Measurements from ENCODE around the gene SEC16A.
A peak's percentile ranks its signal among the peaks of the same experiment; 100 is the strongest.

SEC16A gene

DNA sequence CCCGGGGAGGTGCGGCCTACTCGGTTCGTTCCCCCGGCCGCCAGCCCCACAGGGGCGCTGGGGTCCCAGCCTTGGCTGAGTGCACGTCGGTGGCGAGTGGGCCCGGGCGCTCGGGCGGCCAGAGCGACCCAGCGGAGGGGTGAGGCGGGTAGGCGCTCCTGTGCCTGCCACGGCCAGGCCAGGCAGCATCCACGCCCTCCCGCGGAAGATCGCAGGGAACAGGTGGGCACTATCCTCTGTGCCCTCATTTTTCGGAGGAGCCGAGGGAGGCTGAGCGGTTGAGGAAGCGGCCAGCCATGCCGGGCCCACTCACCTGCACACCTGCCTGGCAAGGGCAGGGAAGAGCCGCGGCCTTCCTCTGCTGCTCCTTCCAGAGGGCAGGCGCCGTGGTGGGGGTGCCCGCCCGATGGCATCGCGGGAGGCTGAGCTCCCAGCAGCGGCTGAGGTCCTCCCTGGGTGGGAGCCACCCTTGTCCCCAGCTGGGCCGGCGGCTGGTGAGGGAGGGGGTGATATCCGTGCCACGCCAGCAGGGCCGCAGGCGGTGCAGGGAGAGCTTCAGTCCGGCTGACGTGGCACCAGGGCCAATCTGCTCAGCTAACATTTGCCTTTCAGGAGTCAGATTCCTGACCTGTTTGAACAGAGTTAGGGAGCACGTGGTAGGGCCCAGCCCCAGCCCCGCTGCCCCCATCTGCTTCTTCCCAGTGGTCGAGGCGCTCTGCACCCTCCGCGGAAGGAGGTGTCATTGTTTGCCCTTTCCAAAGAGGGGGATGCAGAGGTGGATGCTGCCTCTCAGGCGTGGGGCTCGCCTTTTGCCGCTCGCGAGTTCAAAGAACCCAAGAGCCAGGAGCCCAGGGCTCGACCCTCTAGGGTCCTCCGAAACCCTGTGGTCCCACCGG is 1.6 kb upstream of the SEC16A start:
- DNase-seq: no peak

DNA sequence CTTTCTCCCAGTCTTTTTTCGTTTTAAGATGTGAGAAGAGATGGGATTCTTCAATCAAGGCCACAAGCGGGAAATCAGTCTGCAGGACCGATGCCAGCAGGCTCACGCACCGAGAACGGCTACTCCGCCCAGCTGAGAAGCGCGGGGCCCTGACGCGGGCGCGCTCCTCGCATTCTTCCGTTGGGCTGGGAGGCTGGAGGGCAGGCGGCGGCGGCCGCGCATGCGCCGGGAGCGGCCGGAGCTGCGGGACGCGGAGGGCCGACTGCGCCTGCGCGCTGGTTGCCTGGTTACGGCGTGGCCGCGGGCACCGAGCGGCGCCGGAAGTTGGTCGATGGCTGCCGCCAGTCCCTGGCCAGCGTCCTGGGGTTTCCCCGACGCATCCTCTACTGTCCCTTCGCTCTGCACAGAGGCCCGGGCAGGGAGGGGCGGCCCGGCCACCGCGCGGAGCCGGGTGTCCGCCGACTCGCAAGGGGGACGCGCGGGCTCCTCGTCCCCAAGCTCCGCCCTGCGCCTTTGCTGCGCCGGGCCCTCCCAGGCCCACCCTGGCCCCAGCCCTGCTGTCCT is 831 bp upstream of the SEC16A start:
- DNase-seq: peak; percentile 85

DNA sequence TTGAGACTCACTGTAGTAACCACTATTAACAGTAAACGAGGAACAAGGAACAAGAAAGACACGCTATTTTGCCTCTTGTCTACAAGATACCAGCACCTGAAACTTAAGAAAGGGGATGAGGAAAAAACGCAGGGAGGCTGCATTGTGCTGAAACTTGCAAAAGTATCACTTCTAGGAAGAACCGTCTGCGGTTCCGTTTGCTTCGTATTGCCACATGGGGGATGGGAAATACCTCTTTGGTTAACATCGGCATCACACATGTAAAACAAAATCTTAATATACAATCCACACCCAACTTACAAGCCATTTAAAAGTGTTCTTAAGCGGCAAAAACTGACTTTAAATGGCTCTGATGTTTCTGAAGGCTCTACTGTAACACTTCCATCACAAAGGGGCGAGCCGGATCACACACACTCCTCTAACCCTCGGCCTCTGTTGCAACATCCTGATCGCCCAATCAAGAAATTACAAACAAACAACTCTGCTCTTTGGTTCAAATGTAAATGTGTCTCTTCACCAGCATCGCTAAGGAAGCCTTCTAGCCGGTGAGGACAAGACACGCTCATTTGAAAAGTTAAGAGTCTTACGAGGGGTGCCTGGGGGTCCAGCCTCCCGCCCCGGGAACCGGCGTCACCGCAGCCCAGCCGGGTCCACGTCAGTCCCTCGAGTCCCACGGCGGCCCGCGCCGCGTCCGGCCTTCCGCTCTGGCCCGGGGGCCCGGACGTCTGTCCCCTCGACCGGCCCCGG is 621 bp downstream of the SEC16A start:
- peak; percentile 23 for DNase-seq

DNA sequence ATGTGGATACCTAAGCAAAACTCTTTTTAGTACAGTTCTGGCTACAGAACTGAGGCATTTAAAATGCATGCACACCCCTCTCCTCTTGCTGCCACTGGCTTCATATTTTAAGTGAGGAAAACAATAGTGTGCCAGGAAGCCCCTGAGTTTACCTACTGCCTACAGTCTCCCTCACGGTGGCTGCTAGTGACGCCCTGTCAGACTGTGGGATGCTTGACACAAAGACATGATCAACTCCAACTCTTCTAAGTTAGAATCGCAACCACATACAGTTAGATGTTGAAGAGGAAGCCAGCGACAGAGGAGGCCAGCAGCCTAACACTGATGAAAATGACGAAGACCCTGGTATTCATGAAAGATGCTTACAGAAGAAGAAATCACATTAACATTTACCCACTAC is 1.3 kb downstream of the SEC16A start:
- DNase-seq: no peak

DNA sequence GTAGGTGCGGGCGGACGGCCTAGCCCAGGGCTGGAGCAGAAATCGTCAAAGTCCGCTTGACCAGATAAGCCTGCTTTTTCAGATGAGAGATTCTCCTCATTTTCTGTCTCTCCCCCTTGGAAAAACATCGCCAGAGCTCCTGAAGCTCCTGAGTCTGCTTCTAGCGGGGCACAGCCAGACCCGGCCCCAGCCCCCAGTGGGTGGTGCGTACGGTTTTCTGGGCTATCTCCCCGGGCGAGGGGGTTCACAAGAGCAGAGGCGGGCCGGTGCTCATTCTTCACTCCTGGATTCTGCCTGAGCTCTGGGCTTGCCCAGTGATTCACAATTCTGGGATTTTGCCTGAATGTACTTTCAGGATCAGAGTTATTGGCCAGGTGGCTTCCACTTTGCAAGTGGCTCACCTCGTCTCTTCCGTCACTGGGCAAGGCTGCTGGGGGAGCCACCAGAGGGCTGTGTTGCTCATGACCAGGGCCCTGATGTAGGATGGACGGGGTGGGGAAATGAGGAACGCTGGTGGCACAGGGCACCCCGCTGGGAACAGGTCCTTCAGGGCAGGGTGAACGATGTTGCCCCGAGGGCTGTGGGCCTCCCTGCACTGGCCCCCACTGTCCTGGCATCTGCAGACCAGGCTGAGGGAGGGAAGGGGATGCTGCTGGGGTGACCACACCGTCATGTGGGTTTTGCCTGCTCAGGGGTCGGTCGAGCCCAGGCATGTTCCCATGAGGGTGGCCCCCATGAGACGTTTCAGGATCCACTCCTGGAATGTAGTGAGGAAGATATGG is 6.3 kb downstream of the SEC16A start:
- no peak for DNase-seq

DNA sequence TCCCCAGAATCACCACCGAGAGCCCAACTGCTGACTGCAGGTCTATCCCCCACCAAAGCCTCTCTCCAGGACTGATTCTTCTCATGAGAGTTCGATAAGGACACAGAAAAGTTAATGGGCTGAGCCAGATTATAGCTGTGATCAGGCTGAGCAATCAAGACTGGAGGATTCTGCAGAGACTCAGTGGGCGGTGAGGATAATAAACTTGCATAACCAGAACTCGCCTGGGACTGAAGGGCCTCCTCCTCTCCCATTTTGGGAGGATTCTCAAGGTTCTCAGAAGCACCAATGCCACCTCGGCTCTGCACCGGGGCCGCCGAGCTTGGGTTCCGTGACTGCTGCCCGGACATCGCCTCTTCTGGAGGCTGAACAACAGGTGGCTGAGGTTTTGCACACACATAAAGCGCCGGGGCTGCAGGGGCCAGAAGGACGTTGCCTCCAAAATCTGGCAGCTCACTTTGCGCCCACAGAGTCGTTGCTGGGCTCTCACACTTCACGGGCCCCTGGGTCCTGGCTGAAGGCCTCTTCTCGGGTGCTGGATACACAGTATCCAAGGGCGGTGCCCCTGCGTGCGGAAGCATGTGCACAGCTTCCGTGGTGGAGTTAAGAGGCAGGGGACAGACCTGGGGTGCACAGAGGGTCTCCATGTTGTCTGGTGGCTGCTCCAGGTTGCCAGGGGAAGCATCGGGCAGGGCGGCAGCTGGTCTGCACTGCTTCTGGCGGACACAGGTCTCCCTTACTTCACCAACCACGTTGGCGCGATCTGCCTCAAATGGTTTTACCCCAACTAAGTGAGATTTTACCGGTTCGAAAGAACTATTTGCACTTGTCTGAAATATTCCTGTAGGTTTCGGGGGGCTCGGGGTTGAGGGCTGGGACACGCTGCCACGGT is 7.6 kb downstream of the SEC16A start:
- DNase-seq: no peak

DNA sequence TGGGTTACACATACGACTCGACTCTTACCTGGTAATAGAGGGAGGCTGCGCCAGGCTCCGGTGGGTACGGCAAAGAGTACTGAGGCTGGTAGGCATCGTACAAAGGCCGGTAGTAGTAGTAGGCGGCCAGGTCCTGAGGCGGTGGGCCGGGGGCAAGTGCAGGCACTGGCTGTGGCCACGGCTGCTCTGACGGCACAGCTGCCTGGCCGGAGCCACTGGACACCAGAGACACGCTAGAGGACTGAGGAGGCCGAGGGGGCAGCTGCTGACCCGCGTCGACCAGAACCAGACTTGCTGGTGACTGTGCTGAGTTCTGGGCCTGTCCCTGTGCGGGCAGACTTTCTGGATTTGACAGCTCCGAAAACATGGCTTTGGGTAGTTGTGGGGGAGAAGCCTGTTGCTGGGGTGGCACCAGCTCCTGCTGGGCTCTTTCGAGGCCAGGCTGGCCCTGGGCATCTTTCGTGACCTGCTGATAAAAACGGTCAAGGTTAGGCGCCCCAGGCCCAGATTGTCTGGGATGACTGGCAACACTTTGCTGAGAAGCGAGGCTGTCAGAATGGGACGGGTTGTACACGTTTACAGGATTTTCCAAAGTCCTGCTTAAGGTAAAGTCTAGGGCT is 8.7 kb downstream of the SEC16A start:
- no peak for DNase-seq

DNA sequence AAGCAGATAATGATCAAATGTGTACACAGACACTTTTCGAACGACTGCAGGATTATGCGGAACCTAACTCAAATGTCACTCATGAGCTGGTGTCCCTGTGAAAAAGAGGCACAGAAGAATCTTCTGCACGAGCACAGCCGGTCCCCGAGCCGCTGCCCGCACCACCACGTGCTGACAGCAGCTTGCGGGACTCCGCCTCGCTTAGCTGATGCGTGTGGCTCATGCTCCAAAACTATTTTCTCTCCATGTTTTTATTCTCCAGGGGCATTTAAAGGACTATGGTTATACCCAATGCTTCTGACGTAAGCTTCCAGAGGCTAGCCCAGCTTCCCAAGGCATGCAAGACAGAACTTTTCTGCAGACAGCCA is 9.5 kb downstream of the SEC16A start:
- DNase-seq: no peak

DNA sequence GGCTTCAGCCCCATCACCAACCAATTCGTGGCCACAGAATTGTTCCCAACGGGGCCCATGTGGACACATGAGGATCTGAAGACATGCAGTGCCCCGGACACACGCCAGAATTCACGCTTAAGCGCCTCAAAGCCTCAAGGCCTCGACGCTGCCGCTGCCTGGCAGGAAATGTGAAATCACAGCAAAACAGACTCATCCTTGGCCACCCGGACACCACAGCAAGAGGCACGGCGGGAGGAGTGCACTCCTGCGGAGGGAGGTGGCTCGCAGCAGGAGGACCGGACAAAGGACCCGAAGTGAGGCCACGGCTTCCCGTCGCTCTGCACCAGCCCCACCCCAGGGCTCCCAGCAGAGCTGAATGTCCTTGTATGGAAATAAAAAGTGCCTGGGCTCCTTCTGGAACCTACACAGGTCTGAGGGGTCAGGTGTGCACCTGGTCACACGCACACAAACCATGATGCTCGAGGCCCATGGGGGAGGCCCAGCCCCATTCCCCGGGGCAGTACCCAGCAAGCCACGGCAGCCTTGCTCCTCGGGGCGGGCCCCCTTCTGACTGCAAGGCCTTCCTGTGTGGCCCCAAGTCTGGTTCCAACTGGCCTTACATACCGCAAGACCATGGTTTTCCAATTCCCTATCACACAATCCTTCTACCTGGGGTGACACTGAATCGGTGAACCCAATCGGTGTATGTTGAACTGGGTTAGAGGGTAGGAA is 10.0 kb downstream of the SEC16A start:
- no peak for DNase-seq

DNA sequence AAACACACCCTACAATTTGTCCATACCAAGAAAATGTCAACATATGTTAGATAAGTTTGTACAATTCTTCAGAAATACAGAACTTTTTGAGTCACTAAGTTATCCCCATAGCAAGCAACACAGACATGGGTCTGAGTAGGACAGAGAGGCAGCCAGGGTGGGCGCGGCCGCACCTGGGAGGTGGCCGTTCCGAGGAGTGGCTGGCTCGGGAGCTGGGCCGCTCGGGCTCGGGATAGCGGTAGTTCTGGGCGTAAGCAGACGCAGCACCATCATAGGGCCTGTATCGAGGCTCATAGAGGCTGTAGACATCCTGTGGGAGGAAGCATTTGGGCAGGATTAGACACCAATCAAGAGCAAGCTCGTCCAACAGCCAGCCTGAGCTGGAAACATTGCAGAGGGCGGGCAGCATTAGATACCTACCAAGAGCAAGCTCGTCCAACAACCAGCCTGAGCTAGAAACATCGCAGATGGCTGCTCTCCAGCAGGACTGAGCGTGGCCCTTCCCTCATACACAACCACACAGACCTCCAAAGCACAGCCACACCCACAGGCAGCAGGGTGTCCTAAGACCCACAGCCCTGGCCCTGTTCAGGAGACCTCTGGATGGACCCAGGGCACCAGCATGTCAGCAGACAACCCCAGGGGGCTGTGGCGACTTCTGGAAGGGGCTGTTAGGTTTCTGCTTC is 10.9 kb downstream of the SEC16A start:
- no peak for DNase-seq

DNA sequence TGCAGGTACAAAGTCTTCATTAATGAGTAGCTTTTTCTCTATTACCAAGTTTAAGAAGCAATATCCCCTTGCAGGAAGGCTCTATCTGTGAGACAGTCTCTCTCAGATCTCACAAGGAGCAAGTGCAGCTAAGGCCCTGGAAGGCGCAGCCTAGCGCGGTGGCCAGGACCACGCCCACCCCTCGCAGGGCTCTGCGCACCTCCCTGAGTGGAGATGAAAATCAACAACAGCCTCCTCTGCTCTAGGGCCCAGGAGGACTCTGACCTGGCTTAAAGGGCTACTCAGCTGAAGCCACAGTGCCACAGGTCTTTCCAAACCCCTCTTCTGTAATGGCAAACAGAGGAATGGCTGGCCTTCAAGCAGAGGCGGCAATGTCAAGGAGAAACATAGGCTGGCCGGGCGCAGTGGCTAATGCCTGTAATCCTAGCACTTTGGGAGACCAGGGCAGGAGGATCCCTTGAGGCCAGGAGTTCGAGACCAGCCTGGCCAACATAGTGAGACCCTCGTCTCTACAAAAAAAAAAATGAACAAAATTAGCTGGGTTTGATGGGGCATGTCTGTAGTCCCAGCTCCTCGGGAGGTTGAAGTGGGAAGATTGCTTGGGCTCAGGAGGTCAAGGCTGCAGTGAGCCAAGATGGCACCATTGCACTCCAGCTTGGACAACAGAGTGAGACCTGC is 11.9 kb downstream of the SEC16A start:
- no peak for DNase-seq

DNA sequence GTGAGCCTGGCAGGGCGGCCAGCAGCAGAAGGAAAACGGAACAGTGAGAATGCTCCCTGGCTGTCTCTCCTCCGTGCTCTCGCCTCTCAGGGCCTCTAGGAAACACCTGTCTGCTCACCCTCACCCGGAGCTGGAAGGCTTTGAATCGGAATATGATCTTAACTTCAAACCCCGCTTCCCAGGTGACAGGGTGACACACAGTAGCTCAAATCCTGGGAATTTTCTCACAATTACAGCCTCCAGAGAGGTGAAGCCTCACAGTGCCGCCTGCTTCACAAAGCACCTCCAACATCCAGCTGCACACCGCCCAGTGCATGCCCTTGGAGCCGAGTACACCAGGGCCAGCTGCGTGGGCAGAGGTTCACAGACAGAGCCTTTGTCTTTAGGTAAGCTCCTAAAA is 12.5 kb downstream of the SEC16A start:
- DNase-seq: no peak

DNA sequence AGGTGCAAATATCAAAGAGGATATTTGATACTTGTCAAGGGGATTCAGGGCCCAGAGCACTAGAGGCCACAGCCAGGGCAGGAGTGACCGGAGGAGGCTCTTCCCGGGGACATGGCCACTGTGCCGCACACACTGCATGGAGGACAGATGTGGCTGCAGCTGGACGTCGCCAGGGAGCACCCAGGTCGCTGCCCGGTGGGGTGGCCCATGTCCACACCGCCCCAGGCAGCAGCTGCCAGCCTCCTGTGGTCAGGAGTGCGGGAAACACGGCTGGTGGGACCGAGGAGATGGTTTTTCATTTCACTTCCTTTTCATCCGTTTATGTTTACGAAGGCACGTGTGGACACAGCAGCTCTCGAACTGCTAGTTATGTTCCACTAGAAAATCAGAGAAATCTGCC is 15.1 kb downstream of the SEC16A start:
- no peak for DNase-seq

DNA sequence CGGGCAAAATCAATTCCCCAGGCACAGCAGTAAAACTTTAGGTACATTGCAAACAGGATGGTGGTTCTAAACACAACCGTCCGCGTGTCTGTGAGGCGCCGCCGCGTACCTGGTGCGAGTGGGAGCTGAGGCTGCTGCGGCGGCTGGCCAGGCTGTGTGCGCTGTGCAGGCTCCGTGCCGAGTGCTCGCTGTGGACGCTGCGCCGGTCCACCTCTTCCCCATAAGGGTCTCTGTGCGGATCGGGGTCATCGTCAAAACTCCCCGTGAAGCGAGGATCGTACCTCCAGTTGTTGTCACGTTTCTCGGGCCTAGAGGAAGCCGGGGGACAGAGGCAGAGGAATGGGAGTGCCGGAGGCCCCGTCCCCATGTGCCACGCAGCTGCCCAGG is 16.7 kb downstream of the SEC16A start:
- DNase-seq: no peak

DNA sequence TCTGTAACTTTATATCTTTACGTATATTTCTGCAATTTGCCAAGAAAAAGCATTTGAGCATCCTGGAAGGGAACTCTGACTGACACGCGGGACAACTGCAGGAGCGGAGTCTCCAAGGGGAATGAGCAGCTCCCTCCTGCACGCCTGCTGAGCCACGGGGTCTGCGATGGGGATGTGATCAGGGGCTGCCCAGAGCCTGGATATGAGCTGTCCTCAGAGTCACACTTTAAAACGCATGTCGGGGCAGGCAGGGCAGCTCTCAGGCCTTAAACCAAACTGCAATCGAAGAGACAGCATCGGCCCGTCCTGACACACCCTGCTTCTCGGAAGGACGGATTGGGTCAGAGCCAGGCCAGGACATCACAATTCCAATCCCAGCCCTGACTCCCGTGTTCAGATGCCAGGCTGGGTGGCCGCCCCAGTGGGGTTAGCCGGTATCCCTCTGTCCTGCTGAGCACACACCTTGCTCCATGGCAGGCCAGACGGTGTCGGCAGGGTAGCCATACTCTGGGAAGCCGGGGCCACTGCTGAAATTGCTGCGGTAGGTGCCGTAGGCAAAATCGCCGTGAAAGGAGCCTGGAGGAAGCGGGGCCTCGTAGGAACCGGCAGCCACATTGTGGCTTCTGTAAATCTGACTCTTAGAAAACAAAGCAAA is 17.2 kb downstream of the SEC16A start:
- DNase-seq: no peak

DNA sequence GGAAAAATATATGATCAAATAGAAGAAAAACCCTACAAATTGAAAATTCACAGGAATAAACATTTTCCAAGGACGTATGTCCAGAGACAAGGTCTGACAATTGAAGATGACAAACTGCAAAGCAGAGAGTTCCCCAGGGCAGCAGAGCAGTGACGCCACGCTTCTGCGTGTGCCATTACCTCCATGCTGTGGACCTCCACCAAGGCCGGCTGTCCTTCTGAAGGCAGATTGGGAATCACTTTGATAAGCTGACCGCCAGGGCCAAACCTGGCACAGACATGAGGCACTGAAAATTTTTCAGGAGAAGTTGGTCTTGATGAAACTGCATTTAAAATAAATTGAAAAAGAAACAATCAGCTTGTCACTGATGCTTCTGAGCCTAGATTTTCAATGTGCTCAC is 18.6 kb downstream of the SEC16A start:
- no peak for DNase-seq

DNA sequence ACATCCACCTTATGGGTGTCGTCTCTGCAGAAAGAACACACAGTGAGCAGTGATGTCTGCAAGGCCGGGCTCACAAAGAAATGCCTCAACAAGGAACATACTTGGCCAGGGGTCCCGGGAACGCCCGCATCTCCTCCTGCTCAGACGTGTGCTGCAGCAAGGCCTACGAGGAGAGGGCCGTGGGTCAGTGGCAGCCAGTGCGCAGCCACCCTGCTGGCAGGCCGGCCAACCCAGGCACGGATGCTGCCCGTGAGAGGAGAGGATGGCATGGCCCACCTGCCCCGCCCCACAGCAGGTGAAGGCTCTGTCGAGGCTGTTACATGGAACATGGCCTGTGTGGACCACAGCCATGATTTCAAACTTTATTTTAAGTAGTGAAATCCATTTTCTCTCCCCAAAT is 19.3 kb downstream of the SEC16A start:
- no peak for DNase-seq

DNA sequence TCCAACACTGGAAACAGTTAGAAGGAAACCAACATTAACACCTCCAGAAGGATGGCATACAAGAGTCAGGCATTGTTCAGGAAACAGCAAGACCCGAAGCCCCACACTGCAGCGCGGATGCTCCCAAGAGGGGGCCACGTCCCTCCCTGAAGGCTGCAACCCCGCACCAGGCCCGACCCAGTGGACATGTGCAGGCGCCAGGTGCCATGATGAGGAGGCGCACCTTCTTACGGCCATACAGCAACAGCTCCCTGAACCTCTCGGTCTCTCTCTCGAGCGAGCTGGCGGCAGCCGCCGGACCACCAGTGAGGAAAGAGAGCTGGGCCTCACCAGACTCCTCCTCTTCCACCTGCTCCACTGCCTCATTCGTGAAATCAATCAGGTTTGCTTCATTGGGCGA is 20.2 kb downstream of the SEC16A start:
- DNase-seq: no peak

DNA sequence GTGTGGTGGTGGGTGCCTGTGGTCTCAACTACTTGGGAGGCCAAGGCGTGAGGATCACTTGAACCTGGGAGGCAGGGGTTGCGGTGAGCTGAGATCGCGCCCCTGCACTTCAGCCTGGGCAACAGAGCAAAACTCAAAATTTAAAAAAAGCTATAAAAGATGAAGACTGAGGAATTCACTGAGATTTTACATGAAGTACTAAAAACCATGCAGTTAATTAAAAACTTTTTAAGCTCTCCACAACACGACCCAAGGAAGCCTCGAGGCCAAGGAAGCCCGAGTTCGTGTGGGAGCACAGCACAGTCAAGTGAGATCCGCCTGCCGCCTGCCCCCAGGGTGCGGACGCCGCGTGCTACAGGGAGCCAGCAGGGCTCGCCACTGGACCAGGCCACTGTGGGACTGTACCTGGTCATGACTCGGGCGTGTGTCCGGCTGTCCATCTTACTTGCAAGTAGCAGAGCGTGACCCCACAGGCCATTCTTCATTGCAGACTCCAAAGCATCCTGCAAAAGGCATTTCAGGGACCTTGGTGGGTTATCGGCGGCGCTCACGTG is 22.0 kb downstream of the SEC16A start:
- no peak for DNase-seq
